ENCODE measurements around the gene RABGAP1L. TPM values are rescaled to one million over a fixed set of nuclear protein-coding genes. Genes with fewer than 3 reads are reported as not detected.

RABGAP1L gene
- total RNA-seq, 1 experiment from 2014 or later: 76.9 TPM

- Mint-ChIP-seq H3K4me1 (no peaks in the 10 kb centered on the region), H3K27me3 (ENCODE audit: low read depth) (no peaks in the 10 kb centered on the region), H3K27ac (peak overlapping the region; percentile 80; the same call in 1 of the 2 replicates), H3K9me3 (no peaks in the 10 kb centered on the region), H3K4me3 (no peak overlapping the region), H3K36me3 (no peaks in the 10 kb centered on the region)
- POLR2A ChIA-PET: interaction anchor here (0.5 kb wide), 1 partner anchor 99 kb away, joined by 4 read pairs; no protein-coding TSS in a partner anchor
- TF ChIP-seq ZNF671 (CRISPR knock-in tag; IDR thresholded peaks at IDR 0.05) (no peak), AFF4 (CRISPR knock-in tag; IDR thresholded peaks at IDR 0.05; ENCODE audit: borderline replicate concordance) (no peak), ZNF138 (CRISPR knock-in tag; conservative IDR thresholded peaks at IDR 0.05) (no peak), ARID4B (CRISPR knock-in tag; IDR thresholded peaks at IDR 0.05; ENCODE audit: borderline replicate concordance) (no peak), HMGXB4 (CRISPR knock-in tag; IDR thresholded peaks at IDR 0.05) (no peak), NR3C1 (CRISPR knock-in tag; conservative IDR thresholded peaks at IDR 0.05; ENCODE audit: low read depth) (no peak), ZNF416 (CRISPR knock-in tag; IDR thresholded peaks at IDR 0.05) (no peak)
- ATAC-seq (no peak), DNase-seq (ENCODE audit: low spot score) (no peak)
- CTCF ChIA-PET: interaction anchor here (0.6 kb wide), 1 partner anchor 49 kb away, joined by 3 read pairs; no protein-coding TSS in a partner anchor
Measured at GRCh38 chr1:174829990-174830389, 670.7 kb downstream of the RABGAP1L start.

- POLR2A ChIA-PET: no interaction called here
- ATAC-seq (no peak), DNase-seq (ENCODE audit: low spot score) (no peak)
- Mint-ChIP-seq H3K27me3 (ENCODE audit: low read depth) (no peaks in the 10 kb centered on the region), H3K4me3 (no peak overlapping the region), H3K27ac (no peak overlapping the region), H3K4me1 (no peaks in the 10 kb centered on the region), H3K36me3 (no peaks in the 10 kb centered on the region), H3K9me3 (no peaks in the 10 kb centered on the region)
- no peak for TF ChIP-seq MXD4 (CRISPR knock-in tag; IDR thresholded peaks at IDR 0.05; ENCODE audit: borderline replicate concordance)
- TF ChIP-seq EMX1 (CRISPR knock-in tag; IDR thresholded peaks at IDR 0.05): no peak
- TF ChIP-seq NR3C1 (CRISPR knock-in tag; conservative IDR thresholded peaks at IDR 0.05; ENCODE audit: low read depth): no peak
- no peak for TF ChIP-seq ZNF138 (CRISPR knock-in tag; conservative IDR thresholded peaks at IDR 0.05)
- TF ChIP-seq ZNF423 (CRISPR knock-in tag; IDR thresholded peaks at IDR 0.05): no peak
- no peak for TF ChIP-seq SMAD3 (CRISPR knock-in tag; IDR thresholded peaks at IDR 0.05; ENCODE audit: borderline replicate concordance)
- TF ChIP-seq CTCF (IDR thresholded peaks at IDR 0.05): no peak
- CTCF ChIA-PET: no interaction called here
Measured at GRCh38 chr1:174836543-174836942, 677.2 kb downstream of the RABGAP1L start.
